Fibroblast of lung (primary cell): ENCODE results near the gene CCDC3. TPM values are rescaled to one million over a fixed set of nuclear protein-coding genes. Genes with fewer than 3 reads are reported as not detected.

Source experiments
- DNase-seq, 2 donors: peaks; one replicate each; pipeline versions ENCODE4 v3.0.0 to v3.0.0-alpha.2; 2010; ENCODE audit warnings: low read depth in 2 of 2
- H2AFZ ChIP-seq: 2 replicates; pipeline ENCODE4 v1.5.1; 2012; ENCODE audit warnings: low read length, control low read depth, inconsistent platforms
- H3K27ac ChIP-seq: 2 replicates; pipeline ENCODE4 v1.5.1; 2011; ENCODE audit warnings: low read length, control low read depth; ENCODE audit not compliant: insufficient read depth
- H3K27me3 ChIP-seq: 2 replicates; pipeline ENCODE4 v1.5.1; 2011; ENCODE audit warnings: mild to moderate bottlenecking, low read length; ENCODE audit not compliant: control insufficient read depth, insufficient read depth
- H3K36me3 ChIP-seq: 2 replicates; pipeline ENCODE4 v1.5.1; 2011; ENCODE audit warnings: low read length; ENCODE audit not compliant: control insufficient read depth, insufficient read depth
- H3K4me1 ChIP-seq: 2 replicates; pipeline ENCODE4 v1.5.1; 2011; ENCODE audit warnings: low read length; ENCODE audit not compliant: control insufficient read depth, insufficient read depth; ENCODE audit errors: extremely low read depth
- H3K4me2 ChIP-seq: 2 replicates; pipeline ENCODE4 v1.5.1; 2011; ENCODE audit warnings: low read length, control low read depth; ENCODE audit not compliant: insufficient read depth; ENCODE audit errors: extremely low read depth
- H3K4me3 ChIP-seq, 4 experiments: fragments of 200-600 bp in 1 of 4; sonication (generic) in 1 of 4; replicated peaks in 1 of 4; 2 replicates each; pipeline ENCODE4 v1.5.1; 2011 to 2016; ENCODE audit warnings: low read length in 4 of 4, low read depth in 3 of 4, mild to moderate bottlenecking in 3 of 4, control low read depth in 2 of 4, inconsistent platforms in 1 of 4, mixed read lengths in 1 of 4; ENCODE audit not compliant: insufficient read depth in 1 of 4; ENCODE audit errors: control extremely low read depth in 1 of 4
- H3K79me2 ChIP-seq: 2 replicates; pipeline ENCODE4 v1.5.1; 2012; ENCODE audit warnings: mild to moderate bottlenecking, low read length, inconsistent platforms; ENCODE audit not compliant: control insufficient read depth, insufficient read depth
- H3K9ac ChIP-seq: 2 replicates; pipeline ENCODE4 v1.5.1; 2011; ENCODE audit warnings: mild to moderate bottlenecking, low read length, control low read depth; ENCODE audit not compliant: insufficient read depth
- H3K9me3 ChIP-seq: 2 replicates; pipeline ENCODE4 v1.5.1; 2012; ENCODE audit warnings: low read depth, low read length; ENCODE audit not compliant: control insufficient read depth, insufficient read depth
- H4K20me1 ChIP-seq: 2 replicates; pipeline ENCODE4 v1.5.1; 2011; ENCODE audit warnings: low read length; ENCODE audit not compliant: control insufficient read depth, insufficient read depth; ENCODE audit errors: extremely low read depth
- EZH2 ChIP-seq: IDR thresholded peaks from 2 replicates; pipeline ENCODE4 v1.5.1; 2012; ENCODE audit warnings: low read length, control low read depth, mild to moderate bottlenecking; ENCODE audit errors: missing control alignments
- polyA plus RNA-seq, 2 donors: library from polyadenylated mRNA; depleted of rRNA in 1 of 2; stranded (reverse) in 1 of 2; unstranded in 1 of 2; fragments of >200 nt; gene quantifications; 2 replicates each; pipeline ENCODE4 v1.2.1, GENCODE V29; 2011 to 2012; ENCODE audit warnings: missing spikeins in 1 of 2
- total RNA-seq: library from RNA; depleted of rRNA; stranded (reverse); fragments of >200 nt; gene quantifications from 2 replicates; pipeline ENCODE4 v1.2.1, GENCODE V29; 2014
- TF ChIP-seq, protein P1 (sequence below), 2 donors: IDR thresholded peaks in 1 of 2; conservative IDR thresholded peaks in 1 of 2; 1 replicate in 1 of 2; 2 replicates in 1 of 2; pipeline ENCODE4 v1.5.1; 2011 to 2012; ENCODE audit warnings: low read length in 2 of 2, control low read depth in 1 of 2, inconsistent platforms in 1 of 2, low read depth in 1 of 2, mild to moderate bottlenecking in 1 of 2

CCDC3 gene
- total and polyA plus RNA-seq, 2 donors (not counting 1 experiment from before 2014, with no cell fraction given) = 0.33 to 0.65 TPM

DNA sequence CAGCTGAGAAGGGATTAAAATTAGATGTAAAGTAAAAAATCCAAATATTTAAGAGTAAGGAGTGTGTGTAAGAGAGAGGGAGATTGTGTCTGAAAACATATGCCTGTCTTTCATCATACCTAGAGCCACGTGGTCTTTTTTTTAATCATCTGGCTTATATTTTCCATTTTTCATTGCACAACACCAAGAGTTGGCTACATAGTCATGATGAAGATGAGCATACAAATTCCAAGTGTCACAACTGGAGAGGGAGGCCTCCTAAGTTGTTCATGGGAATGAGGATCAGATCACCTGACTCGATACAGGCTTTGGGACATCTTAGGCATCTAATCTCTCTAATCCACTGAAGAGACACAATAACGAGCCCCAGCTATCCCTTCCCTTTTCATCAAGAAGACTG lies 47.2 kb upstream of the CCDC3 start:
- H3K79me2 ChIP-seq = no peaks in the 10 kb centered on the region
- no peak for DNase-seq
- no peak overlapping the region for H3K4me3 ChIP-seq
- H3K36me3 ChIP-seq = no peaks in the 10 kb centered on the region
- no peaks in the 10 kb centered on the region for H4K20me1 ChIP-seq
- no peaks in the 10 kb centered on the region for H3K9me3 ChIP-seq
- H3K9ac ChIP-seq = no peak overlapping the region
- TF ChIP-seq EZH2 = no peak
- TF ChIP-seq, protein P1, sequence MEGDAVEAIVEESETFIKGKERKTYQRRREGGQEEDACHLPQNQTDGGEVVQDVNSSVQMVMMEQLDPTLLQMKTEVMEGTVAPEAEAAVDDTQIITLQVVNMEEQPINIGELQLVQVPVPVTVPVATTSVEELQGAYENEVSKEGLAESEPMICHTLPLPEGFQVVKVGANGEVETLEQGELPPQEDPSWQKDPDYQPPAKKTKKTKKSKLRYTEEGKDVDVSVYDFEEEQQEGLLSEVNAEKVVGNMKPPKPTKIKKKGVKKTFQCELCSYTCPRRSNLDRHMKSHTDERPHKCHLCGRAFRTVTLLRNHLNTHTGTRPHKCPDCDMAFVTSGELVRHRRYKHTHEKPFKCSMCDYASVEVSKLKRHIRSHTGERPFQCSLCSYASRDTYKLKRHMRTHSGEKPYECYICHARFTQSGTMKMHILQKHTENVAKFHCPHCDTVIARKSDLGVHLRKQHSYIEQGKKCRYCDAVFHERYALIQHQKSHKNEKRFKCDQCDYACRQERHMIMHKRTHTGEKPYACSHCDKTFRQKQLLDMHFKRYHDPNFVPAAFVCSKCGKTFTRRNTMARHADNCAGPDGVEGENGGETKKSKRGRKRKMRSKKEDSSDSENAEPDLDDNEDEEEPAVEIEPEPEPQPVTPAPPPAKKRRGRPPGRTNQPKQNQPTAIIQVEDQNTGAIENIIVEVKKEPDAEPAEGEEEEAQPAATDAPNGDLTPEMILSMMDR (conservative IDR thresholded peaks at IDR 0.05 in 1 of 2, IDR thresholded peaks at IDR 0.05 in 1 of 2; ENCODE audit: low read depth in 1 of 2, low read length in 2 of 2) = no peak
- no peak overlapping the region for H2AFZ ChIP-seq
- no peak overlapping the region for H3K4me2 ChIP-seq
- H3K27me3 ChIP-seq = peaks cover 4% of the 10 kb centered on the region
- no peak overlapping the region for H3K27ac ChIP-seq
- H3K4me1 ChIP-seq = no peaks in the 10 kb centered on the region

DNA sequence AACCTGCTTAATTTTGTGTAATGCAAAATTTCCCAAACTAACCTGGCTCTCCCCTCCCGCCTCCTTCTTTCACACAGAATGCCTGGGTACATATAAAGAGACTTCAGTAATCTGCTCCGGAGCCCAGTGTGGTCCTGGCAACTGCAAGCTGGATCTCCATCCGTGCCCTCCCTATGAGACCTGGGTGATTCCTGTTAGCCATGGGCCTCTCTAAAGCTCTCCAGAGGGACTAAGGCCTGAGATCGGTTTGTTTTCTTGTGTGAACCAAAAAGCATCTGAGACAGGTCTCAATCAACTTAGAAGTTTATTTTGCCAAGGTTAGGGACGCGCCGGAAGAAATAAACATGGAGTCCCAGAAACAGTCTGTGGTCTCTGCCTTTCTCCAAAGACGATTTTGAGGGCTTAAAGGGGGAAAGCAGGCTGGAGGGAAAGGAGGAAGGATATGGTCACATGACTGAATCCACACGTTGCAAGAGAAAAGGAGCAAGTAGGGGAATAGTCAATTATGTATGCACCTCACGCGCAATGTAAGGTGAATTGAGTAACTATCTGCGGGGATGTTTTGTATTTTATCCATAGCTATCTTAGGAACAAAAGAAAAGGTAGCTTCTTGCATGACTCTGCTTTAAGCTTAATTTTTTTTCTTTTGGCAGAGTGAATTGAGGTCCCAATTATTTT lies 46.2 kb upstream of the CCDC3 start:
- no peaks in the 10 kb centered on the region for H3K27me3 ChIP-seq
- H3K4me2 ChIP-seq = no peak overlapping the region
- H3K9me3 ChIP-seq = no peaks in the 10 kb centered on the region
- H3K9ac ChIP-seq = no peak overlapping the region
- no peaks in the 10 kb centered on the region for H3K4me1 ChIP-seq
- no peaks in the 10 kb centered on the region for H4K20me1 ChIP-seq
- H3K27ac ChIP-seq = no peak overlapping the region
- no peak overlapping the region for H2AFZ ChIP-seq
- H3K79me2 ChIP-seq = no peaks in the 10 kb centered on the region
- no peak overlapping the region for H3K4me3 ChIP-seq
- TF ChIP-seq EZH2 = no peak
- TF ChIP-seq, protein P1 (conservative IDR thresholded peaks at IDR 0.05 in 1 of 2, IDR thresholded peaks at IDR 0.05 in 1 of 2; ENCODE audit: low read depth in 1 of 2, low read length in 2 of 2) = no peak
- no peak for DNase-seq
- H3K36me3 ChIP-seq = no peaks in the 10 kb centered on the region

DNA sequence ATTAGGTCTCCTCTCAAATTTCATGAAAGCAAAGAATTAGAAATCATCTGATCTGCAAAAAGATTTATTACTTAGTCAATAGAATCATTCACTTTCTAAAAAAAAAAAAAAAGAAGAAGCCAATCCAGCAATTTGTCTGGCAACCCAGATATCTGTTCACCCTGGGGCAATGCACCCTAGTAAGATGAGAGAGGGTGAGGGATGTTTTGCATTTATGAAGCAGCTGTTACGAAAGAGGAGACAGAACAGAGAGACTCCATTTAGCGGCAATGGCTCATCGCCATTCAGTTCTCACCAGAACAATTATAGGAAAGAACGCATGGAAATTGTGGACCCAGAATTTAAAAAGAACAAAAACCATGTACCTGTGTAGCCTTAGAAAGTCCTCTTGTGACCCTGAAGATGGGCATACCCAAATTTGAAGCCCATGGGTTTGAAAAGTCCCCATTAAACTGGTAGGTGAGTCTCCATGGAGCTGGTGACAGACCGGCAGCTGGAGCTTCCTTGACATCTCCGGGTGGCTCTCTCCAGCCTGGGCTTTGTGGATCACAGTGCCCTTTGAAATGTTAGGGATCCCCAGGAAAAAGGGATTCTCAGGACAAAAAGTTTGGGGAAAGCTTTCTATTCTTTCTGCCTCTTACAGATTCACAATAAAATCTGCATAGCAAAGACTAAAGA lies 45.5 kb upstream of the CCDC3 start:
- TF ChIP-seq EZH2 = no peak
- TF ChIP-seq, protein P1 (conservative IDR thresholded peaks at IDR 0.05 in 1 of 2, IDR thresholded peaks at IDR 0.05 in 1 of 2; ENCODE audit: low read depth in 1 of 2, low read length in 2 of 2) = no peak
- Histone ChIP-seq H3K9ac (no peak overlapping the region), H4K20me1 (no peaks in the 10 kb centered on the region), H3K4me3 (no peak overlapping the region), H3K36me3 (no peaks in the 10 kb centered on the region), H3K27ac (no peak overlapping the region), H3K79me2 (no peaks in the 10 kb centered on the region), H2AFZ (no peak overlapping the region), H3K4me1 (no peaks in the 10 kb centered on the region), H3K27me3 (no peaks in the 10 kb centered on the region), H3K4me2 (no peak overlapping the region), H3K9me3 (no peaks in the 10 kb centered on the region)
- no peak for DNase-seq
